Measurements from ENCODE around the gene PDE4D.
"Not testable (repeated sequence)": the region's sequence is repeated elsewhere in the genome, so short reads cannot be mapped to it uniquely, and the experiment has no call there.

PDE4D gene

GRCh38 chr5:59583810-59584562 is 309.5 kb downstream of the PDE4D start:
- Mint-ChIP-seq H3K27me3 (peaks cover 0 to 7% of the 10 kb centered on the region in 2 donors), H3K4me1 (peaks cover 5 to 8% of the 10 kb centered on the region in 2 donors), H3K9me3 (no peaks in the 10 kb centered on the region), H3K4me3 (no peak overlapping the region), H3K36me3 (peaks cover 0 to 5% of the 10 kb centered on the region in 2 donors), H3K27ac (no peak overlapping the region)
- no peak for ATAC-seq (replicated peaks)
- no peak for DNase-seq

- Mint-ChIP-seq H3K4me1 (peaks cover 5 to 8% of the 10 kb centered on the region in 2 donors), H3K4me3 (no peak overlapping the region)
These were observed 310.2 kb downstream of the PDE4D start for GRCh38 chr5:59583151-59583809.

GRCh38 chr5:59582746-59583145 is 310.8 kb downstream of the PDE4D start:
- Mint-ChIP-seq H3K27ac (no peak overlapping the region), H3K4me1 (peaks cover 5 to 6% of the 10 kb centered on the region in 2 donors), H3K36me3 (peaks cover 0 to 5% of the 10 kb centered on the region in 2 donors), H3K9me3 (no peaks in the 10 kb centered on the region), H3K4me3 (no peak overlapping the region), H3K27me3 (peaks cover 0 to 7% of the 10 kb centered on the region in 2 donors)
- ATAC-seq (replicated peaks) (no peak), DNase-seq (no peak)

More at GRCh38 chr5:59583151-59583809, 310.2 kb downstream of the PDE4D start:
- H3K27me3 Mint-ChIP-seq: peaks cover 0 to 7% of the 10 kb centered on the region in 2 donors
- H3K9me3 Mint-ChIP-seq: no peaks in the 10 kb centered on the region
- no peak overlapping the region for H3K27ac Mint-ChIP-seq
- ATAC-seq (replicated peaks): no peak
- no peak for DNase-seq
- H3K36me3 Mint-ChIP-seq: peaks cover 0 to 5% of the 10 kb centered on the region in 2 donors

- no peak overlapping the region for H3K4me3 Mint-ChIP-seq
- ATAC-seq (replicated peaks): no peak
- H3K27me3 Mint-ChIP-seq: no peaks in the 10 kb centered on the region
- H3K9me3 Mint-ChIP-seq: no peaks in the 10 kb centered on the region
- H3K27ac Mint-ChIP-seq: no peak overlapping the region
- no peaks in the 10 kb centered on the region for H3K36me3 Mint-ChIP-seq
- H3K4me1 Mint-ChIP-seq: peaks cover 0 to under 1% of the 10 kb centered on the region in 2 donors
- no peak for DNase-seq
These were observed 313.7 kb downstream of the PDE4D start for GRCh38 chr5:59579824-59580167.

- Mint-ChIP-seq H3K27me3 (no peaks in the 10 kb centered on the region), H3K36me3 (no peaks in the 10 kb centered on the region), H3K4me1 (peaks cover 2 to 6% of the 10 kb centered on the region in 2 donors), H3K27ac (no peak overlapping the region), H3K4me3 (no peak overlapping the region), H3K9me3 (no peaks in the 10 kb centered on the region)
- no peak for ATAC-seq (replicated peaks)
- DNase-seq: no peak
These were observed 314.3 kb downstream of the PDE4D start for GRCh38 chr5:59579101-59579823.

GRCh38 chr5:59577485-59577884 is 316.0 kb downstream of the PDE4D start:
- H3K9me3 Mint-ChIP-seq: no peaks in the 10 kb centered on the region

GRCh38 chr5:59575648-59576445 is 317.7 kb downstream of the PDE4D start:
- ATAC-seq (replicated peaks) (no peak), DNase-seq (no peak)
- Mint-ChIP-seq H3K36me3 (no peaks in the 10 kb centered on the region), H3K4me1 (peaks cover 6 to 7% of the 10 kb centered on the region in 2 donors), H3K4me3 (no peak overlapping the region), H3K9me3 (no peaks in the 10 kb centered on the region), H3K27ac (no peak overlapping the region), H3K27me3 (no peaks in the 10 kb centered on the region)

More at GRCh38 chr5:59577485-59577884, 316.0 kb downstream of the PDE4D start:
- ATAC-seq (replicated peaks) (no peak), DNase-seq (no peak)
- Mint-ChIP-seq H3K27ac (no peak overlapping the region), H3K4me1 (peaks cover 6 to 7% of the 10 kb centered on the region in 2 donors), H3K4me3 (no peak overlapping the region), H3K27me3 (no peaks in the 10 kb centered on the region), H3K36me3 (no peaks in the 10 kb centered on the region)

- not testable (repeated sequence) for ATAC-seq (replicated peaks)
- peaks cover 7 to 12% of the 10 kb centered on the region in 2 donors for H3K4me1 Mint-ChIP-seq
These were observed 320.0 kb downstream of the PDE4D start for GRCh38 chr5:59573509-59573908.

GRCh38 chr5:59571067-59571466 is 322.5 kb downstream of the PDE4D start:
- ATAC-seq (replicated peaks): no peak
- Mint-ChIP-seq H3K4me3 (no peak overlapping the region), H3K27me3 (no peaks in the 10 kb centered on the region), H3K27ac (no peak overlapping the region), H3K4me1 (peaks cover 13 to 19% of the 10 kb centered on the region in 2 donors), H3K9me3 (no peaks in the 10 kb centered on the region), H3K36me3 (no peaks in the 10 kb centered on the region)
- no peak for DNase-seq

More at GRCh38 chr5:59573509-59573908, 320.0 kb downstream of the PDE4D start:
- H3K4me3 Mint-ChIP-seq, H3K27ac Mint-ChIP-seq, DNase-seq, H3K9me3 Mint-ChIP-seq, H3K27me3 Mint-ChIP-seq, H3K36me3 Mint-ChIP-seq: not testable (repeated sequence)

- no peak overlapping the region for H3K27ac Mint-ChIP-seq
- no peak overlapping the region for H3K4me3 Mint-ChIP-seq
- DNase-seq: no peak
- H3K4me1 Mint-ChIP-seq: peaks cover 23 to 32% of the 10 kb centered on the region in 2 donors
- ATAC-seq (replicated peaks): no peak
- H3K27me3 Mint-ChIP-seq: no peaks in the 10 kb centered on the region
- H3K36me3 Mint-ChIP-seq: no peaks in the 10 kb centered on the region
- peaks cover 0 to 1% of the 10 kb centered on the region in 2 donors for H3K9me3 Mint-ChIP-seq
These were observed 323.8 kb downstream of the PDE4D start for GRCh38 chr5:59569608-59570334.

GRCh38 chr5:59569158-59569557 is 324.4 kb downstream of the PDE4D start:
- no peak for DNase-seq
- H3K27ac Mint-ChIP-seq: no peak overlapping the region

GRCh38 chr5:59568161-59568560 is 325.4 kb downstream of the PDE4D start:
- DNase-seq (no peak), ATAC-seq (replicated peaks) (no peak)
- H3K4me3 Mint-ChIP-seq: no peak overlapping the region
- peaks cover 30 to 42% of the 10 kb centered on the region in 2 donors for H3K4me1 Mint-ChIP-seq
- H3K9me3 Mint-ChIP-seq: peaks cover 0 to 1% of the 10 kb centered on the region in 2 donors
- no peaks in the 10 kb centered on the region for H3K27me3 Mint-ChIP-seq
- no peaks in the 10 kb centered on the region for H3K36me3 Mint-ChIP-seq
- H3K27ac Mint-ChIP-seq: no peak overlapping the region

More at GRCh38 chr5:59569158-59569557, 324.4 kb downstream of the PDE4D start:
- peaks cover 0 to 1% of the 10 kb centered on the region in 2 donors for H3K9me3 Mint-ChIP-seq
- H3K4me3 Mint-ChIP-seq: no peak overlapping the region
- no peaks in the 10 kb centered on the region for H3K27me3 Mint-ChIP-seq
- H3K36me3 Mint-ChIP-seq: no peaks in the 10 kb centered on the region
- no peak for ATAC-seq (replicated peaks)
- peaks cover 27 to 33% of the 10 kb centered on the region in 2 donors for H3K4me1 Mint-ChIP-seq

- H3K4me1 Mint-ChIP-seq: peaks cover 40 to 58% of the 10 kb centered on the region in 2 donors
- no peak overlapping the region for H3K4me3 Mint-ChIP-seq
- peak; percentile 62 to 66 for ATAC-seq (replicated peaks)
- no peaks in the 10 kb centered on the region for H3K27me3 Mint-ChIP-seq
- no peak overlapping the region for H3K27ac Mint-ChIP-seq
- DNase-seq: no peak
- H3K9me3 Mint-ChIP-seq: peaks cover 1% of the 10 kb centered on the region in 2 donors
- H3K36me3 Mint-ChIP-seq: peaks cover 1 to 2% of the 10 kb centered on the region in 2 donors
These were observed 328.0 kb downstream of the PDE4D start for GRCh38 chr5:59565551-59565950.

All from stimulated activated naive B cell treated with anti-CD40 and anti-IgM and Interleukin-4, amounts not matched to agents 10 μg/mL and 1 μg/mL and 100 μg/mL, for 72 hours (primary cell).